NCI-H460 (cell line): Measurements from ENCODE around the gene EHHADH. TPM values are rescaled to one million over a fixed set of nuclear protein-coding genes. Genes with fewer than 3 reads are reported as not detected.
A peak's percentile ranks its signal among the peaks of the same experiment; 100 is the strongest.
"Not testable (repeated sequence)": the region's sequence is repeated elsewhere in the genome, so short reads cannot be mapped to it uniquely, and the experiment has no call there.

ENCODE experiments used
- DNase-seq: peaks from one replicate; pipeline ENCODE4 v3.0.0-alpha.2; 2016; ENCODE audit warnings: low read depth; ENCODE audit errors: extremely low read depth
- total RNA-seq: library from RNA; depleted of rRNA; stranded (reverse); fragments of >200 nt; shearing (Covaris generic); gene quantifications from 2 replicates; pipeline ENCODE4 v1.2.3, GENCODE V29; 2014

EHHADH gene
- total RNA-seq, 1 experiment from 2014 or later = 2.6 TPM

- not testable (repeated sequence) for DNase-seq
Measured at GRCh38 chr3:185253133-185253532, 716 bp downstream of the EHHADH start.

DNA sequence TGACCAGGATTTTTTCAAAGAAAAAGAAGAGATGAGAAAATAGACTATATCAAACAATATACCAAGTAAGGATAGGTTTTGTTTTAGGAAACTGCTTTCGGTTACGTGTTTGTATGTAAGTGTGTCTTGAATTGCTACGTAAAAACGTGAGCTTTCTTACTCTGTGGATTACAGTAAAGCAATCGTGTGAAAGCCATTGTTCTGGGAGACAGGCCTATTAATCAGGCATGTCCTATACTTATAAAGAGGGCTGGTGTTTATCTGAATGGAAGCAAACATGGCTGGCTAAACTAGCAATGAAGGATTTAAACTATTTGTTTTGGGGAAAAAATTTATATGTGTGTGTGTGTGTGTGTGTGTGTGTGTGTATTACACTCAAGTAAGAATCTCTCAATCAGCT, 2.6 kb downstream of the EHHADH start:
- no peak for DNase-seq

- no peak for DNase-seq
Measured at GRCh38 chr3:185250653-185251052, 3.2 kb downstream of the EHHADH start.

- DNase-seq = no peak
Measured at GRCh38 chr3:185250247-185250646, 3.6 kb downstream of the EHHADH start.

- no peak for DNase-seq
Measured at GRCh38 chr3:185242642-185243041, 11.2 kb downstream of the EHHADH start.

GRCh38 chr3:185236969-185237368, 16.9 kb downstream of the EHHADH start:
- no peak for DNase-seq

GRCh38 chr3:185233328-185233727, 20.5 kb downstream of the EHHADH start:
- DNase-seq = no peak

- not testable (repeated sequence) for DNase-seq
Measured at GRCh38 chr3:185226526-185226925, 27.3 kb downstream of the EHHADH start.

- DNase-seq = no peak
Measured at GRCh38 chr3:185225523-185225922, 28.3 kb downstream of the EHHADH start.

GRCh38 chr3:185225080-185225479, 28.8 kb downstream of the EHHADH start:
- no peak for DNase-seq

DNA sequence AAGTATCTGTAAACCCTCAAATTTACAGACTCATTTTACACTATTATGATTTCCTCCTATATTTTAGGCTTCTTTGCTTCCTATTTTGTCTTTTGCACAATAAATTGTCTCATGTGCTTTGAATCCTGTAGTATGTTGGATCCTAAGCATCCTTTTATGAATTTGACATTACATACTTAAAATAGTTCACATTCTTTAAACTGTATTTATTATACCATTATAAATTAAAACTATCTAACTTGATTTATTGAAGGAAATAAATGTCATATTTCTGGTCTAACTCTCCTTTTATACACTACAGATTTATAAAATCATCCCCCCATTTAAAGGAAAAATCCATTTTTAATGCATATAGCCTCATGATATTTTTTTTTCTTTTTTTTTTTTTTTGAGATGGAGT, 32.6 kb downstream of the EHHADH start:
- DNase-seq = no peak

DNA sequence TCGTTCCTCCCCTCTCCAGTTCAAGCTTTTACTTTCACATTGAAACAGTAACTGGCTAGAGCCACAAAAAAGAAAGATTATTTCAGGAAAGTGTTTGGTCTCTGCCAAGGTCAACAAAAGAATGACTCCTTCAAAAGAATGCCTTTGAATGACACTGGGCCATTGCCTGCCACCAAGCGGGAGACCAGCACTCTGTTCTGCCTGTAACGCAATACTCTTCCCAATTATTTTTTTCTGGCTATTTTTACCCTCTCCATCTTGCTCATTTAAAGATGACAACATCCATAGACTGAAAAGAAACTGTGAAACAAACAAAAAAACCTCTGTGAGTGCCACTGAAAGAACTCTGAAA, 37.3 kb downstream of the EHHADH start:
- DNase-seq = no peak

DNA sequence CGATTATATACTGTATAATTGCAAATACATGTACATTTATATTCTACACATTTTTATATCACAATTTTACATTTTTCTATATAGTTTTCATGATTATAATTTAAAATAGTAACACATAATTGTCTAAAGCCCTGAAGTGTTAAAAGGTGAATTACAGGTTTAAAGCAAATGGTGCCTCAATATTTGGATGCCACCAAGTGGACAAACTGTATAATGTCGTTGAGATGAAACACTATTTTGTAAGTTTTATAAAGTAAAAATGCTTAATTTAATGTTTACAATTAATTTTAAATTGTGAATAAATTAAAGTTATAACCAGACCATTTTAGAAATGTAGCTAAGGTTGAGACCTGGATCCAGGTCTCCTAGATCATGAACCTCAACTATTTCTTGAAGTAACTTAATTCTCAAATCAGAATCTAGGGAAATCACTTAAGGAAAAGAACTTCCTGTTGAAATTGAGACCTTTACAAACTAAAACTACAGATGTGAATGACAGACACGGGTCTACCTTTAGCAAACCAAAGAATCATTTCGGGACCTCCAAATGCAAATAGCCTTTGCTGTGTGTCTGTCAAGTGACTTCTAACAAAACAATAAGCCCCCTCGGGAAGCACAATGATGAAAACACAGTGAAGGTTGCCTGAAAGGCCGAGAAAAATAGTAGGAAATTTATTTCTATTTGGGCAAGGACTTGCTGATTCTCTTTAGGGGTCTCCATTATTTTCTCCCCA, 37.8 kb downstream of the EHHADH start:
- peak; percentile 1 for DNase-seq

DNA sequence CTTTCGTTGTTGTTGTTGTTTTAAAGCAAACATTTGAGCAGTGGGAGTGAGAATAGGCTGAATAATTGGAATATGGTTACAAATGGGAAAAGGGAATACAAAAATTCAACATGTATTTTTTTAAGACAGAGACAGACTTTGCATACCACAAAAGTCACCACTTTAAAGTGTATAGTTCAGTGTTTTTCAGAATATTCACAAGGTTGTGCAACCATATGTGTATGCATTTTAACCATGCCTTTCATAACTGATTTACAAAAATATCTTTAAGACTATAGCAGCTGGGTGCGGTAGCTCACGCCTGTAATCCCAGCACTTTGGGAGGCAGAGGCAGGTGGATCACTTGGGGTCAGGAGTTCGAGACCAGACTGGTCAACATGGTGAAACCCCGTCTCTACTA, 41.3 kb downstream of the EHHADH start:
- DNase-seq = no peak

DNA sequence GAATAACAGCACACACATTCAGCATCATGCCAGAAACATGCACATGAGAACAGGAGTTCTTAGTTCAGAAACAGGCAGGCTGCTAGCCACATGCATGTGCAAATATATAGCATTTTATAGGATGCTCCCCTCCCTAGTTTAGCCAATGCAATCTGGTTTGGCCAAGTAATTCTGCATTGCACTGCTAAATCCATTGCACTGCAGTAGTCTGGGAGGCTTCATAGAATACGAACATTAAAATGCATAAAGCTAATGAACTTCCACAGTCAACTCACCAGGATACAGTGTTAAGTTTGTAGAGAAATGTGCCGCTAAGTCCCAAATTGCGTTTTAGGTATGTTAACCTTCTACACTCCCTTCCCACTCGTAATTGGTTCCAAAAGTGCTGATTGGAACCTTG, 41.8 kb downstream of the EHHADH start:
- DNase-seq = no peak

DNA sequence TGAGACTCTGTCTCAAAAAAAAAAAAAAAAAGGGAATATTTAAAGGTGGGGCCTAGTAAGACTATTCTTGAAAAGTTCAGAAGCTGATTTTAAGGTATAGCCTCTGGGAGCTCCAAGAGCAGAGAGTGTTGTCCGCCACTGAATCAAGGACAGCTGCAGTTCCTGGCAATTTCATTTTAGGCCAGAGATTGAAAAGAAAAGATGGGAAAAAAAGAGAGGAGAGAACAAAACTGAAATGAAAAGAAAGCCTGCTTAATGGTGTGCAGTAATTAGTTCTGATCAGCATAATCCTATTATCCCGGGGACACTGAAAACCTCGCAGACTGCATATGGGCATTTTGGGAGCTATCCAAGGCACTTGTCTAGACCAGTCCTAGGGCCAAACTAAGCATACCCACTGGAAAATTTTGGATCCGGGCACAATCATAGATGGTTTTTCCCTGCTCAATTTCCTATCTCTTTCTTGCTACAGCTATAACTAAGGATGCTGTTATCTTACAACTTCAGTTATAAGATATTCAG, 43.2 kb downstream of the EHHADH start:
- DNase-seq = no peak

DNA sequence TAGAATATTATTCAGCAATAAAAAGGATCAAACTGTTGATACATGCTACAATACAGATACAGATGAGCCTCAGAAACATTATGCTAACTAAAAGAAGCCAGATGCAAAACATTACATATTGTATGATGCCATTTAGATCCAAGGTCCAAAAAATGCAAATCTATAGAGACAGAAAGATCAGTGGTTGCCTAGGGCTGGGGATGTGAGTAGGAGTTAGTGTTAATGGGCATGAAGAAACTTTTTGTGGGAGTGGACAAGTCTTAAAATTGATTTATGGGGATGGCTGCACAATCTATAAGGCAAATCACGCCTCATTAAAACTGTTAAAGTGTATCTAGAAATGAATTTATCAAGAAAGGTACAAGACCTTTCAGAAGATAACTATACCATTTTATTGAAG, 45.0 kb downstream of the EHHADH start:
- no peak for DNase-seq

DNA sequence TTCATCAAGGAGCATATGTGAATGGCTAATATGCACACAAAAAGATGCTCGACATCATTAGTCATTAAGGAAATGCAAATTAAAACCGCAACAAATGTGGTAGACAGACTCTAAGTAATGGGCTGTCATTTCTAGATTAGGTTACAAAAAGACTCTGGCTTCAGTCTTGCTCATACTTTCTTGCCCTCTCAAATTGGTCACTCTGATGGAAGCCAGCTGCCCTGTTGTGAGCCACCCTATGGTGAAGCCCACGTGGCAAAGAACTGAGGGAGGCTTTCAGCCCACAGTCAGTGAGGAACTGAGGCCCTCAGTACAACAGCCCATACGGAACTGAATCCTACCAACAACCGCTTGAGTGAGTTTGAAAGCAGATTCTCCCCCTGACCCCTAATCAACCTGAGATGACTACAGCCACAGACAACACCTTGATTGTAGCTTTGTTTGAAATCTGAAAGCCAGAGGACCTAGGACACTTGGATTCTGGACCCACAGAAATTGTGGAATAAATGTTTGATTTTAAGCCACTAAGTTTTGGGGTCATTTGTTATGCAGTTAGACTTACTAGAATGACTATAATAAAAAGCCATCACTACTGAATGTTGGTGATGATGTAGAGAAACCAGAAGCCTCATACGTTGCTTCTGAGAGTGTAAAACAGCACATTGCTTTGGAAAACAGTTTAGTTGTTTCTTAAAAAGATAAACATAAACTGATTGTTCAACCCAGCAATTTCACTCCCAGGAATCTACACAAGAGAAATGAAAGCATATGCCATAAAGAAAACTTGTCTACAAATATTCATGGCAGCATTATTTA, 45.7 kb downstream of the EHHADH start:
- DNase-seq = no peak

GRCh38 chr3:185207481-185207880, 46.4 kb downstream of the EHHADH start:
- no peak for DNase-seq

DNA sequence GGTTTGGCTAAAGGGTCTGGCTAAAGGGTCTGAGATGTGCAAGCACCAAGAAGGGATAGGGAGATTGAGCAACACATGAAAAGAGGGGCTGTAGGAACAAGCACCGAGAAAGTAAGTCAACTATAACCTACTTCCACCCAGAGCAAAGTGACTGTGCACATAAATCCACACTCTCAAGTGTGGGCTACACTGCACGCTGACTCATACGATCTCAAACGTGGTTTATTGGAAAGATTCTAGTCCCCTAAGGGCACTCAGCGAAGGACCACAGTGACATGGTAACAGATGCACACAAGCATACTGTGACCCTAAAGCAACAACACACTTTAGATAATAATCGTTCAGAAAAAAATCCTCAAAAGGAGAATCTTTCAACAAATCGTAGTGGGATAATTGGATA, 48.0 kb downstream of the EHHADH start:
- DNase-seq = no peak

- no peak for DNase-seq
Measured at GRCh38 chr3:185204894-185205293, 49.0 kb downstream of the EHHADH start.

DNA sequence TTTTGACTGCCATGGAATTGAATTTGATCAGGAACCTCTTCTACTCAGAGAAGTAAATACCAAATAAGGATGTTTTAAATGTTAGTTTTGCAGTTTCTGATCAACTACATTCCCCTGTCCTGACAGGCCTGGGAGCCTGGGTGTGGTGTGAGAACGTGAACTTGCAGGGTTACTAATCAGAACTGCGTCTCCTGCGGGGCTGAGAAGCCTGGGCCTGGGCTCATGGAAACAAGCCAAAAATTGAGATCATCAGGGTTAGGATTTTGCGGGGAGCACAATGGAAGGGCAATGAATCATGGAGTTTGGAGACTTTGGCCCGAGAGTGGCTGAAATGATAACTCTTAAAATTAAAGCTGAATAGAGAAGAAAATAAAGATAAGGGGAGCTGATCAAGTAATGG, 53.2 kb downstream of the EHHADH start:
- no peak for DNase-seq
